ENCODE measurements around the gene COL5A1.

GRCh38 chr9:134630861-134631260 lies 10.7 kb upstream of the COL5A1 start:
- no peak for TF ChIP-seq CTCF (IDR thresholded peaks at IDR 0.05)
- no peak for TF ChIP-seq EZH2 (IDR thresholded peaks at IDR 0.05)
